Peyer's patch (tissue), 4 donors: ENCODE measurements around the gene ZNF407.

ENCODE experiments used
- POLR2A ChIP-seq, 2 donors: fragments of 450-650 bp; IDR thresholded peaks; one replicate each; pipeline ENCODE4 v1.5.1; 2017; ENCODE audit warnings: antibody characterized with exemption in 2 of 2, mild to moderate bottlenecking in 2 of 2, moderate library complexity in 2 of 2
- TF ChIP-seq, protein P1 (sequence below), 6 experiments: fragments of 450-650 bp in 4 of 6; fragments of 200-600 bp in 2 of 6; sonication (generic) in 1 of 6; IDR thresholded peaks; one replicate each; pipeline ENCODE4 v1.5.1; 2017 to 2019; ENCODE audit warnings: antibody characterized with exemption in 6 of 6, mild to moderate bottlenecking in 3 of 6, moderate library complexity in 1 of 6

DNA sequence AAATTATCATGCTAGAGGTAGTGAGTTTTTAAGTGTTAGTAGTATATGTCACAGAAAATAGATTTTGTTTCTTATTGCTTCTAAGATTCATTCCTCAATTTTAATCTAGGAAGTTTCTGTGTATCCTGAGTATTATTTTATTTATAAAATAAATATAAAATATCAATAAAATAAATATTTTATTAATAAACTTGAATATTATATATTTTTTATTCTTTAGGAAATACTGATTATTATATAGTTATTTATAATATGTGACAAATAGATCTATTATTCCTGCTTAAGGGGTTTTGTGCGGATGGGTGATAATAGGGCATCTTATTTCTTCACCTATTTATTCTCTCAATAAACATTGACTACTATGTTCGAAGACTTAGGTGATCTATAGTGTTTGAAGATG lies 191.0 kb downstream of the ZNF407 start:
- TF ChIP-seq, protein P1, sequence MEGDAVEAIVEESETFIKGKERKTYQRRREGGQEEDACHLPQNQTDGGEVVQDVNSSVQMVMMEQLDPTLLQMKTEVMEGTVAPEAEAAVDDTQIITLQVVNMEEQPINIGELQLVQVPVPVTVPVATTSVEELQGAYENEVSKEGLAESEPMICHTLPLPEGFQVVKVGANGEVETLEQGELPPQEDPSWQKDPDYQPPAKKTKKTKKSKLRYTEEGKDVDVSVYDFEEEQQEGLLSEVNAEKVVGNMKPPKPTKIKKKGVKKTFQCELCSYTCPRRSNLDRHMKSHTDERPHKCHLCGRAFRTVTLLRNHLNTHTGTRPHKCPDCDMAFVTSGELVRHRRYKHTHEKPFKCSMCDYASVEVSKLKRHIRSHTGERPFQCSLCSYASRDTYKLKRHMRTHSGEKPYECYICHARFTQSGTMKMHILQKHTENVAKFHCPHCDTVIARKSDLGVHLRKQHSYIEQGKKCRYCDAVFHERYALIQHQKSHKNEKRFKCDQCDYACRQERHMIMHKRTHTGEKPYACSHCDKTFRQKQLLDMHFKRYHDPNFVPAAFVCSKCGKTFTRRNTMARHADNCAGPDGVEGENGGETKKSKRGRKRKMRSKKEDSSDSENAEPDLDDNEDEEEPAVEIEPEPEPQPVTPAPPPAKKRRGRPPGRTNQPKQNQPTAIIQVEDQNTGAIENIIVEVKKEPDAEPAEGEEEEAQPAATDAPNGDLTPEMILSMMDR (IDR thresholded peaks at IDR 0.05), result no peak
- no peak for TF ChIP-seq POLR2A (IDR thresholded peaks at IDR 0.05)
